Endometrial microvascular endothelial cells (primary cell): ENCODE data around the gene NLN. TPM values are rescaled to one million over a fixed set of nuclear protein-coding genes. Genes with fewer than 3 reads are reported as not detected.
"Not testable (repeated sequence)": the region's sequence is repeated elsewhere in the genome, so short reads cannot be mapped to it uniquely, and the experiment has no call there.

Source experiments
- in situ Hi-C: cut with HindIII; loops from 2 replicates; pipeline ENCODE4 v1.10.0; 2017; ENCODE audit warnings: low sequenced_read_pairs, low pct_unique_long_range_greater_than_20kb; ENCODE audit errors: inconsistent ontology term
- total RNA-seq: library from RNA; depleted of rRNA; stranded (reverse); fragments of >200 nt; gene quantifications from one replicate; pipeline ENCODE4 v1.2.3, GENCODE V29; 2015; ENCODE audit errors: inconsistent ontology term

NLN gene
- total RNA-seq, 1 donor from 2014 or later, result 52.0 TPM

GRCh38 chr5:65727491-65728156 lies 5.6 kb downstream of the NLN start:
- in situ Hi-C loops, result no loop called here

GRCh38 chr5:65728218-65728617 lies 6.2 kb downstream of the NLN start:
- in situ Hi-C loops, result no loop called here

GRCh38 chr5:65730910-65731309 lies 8.9 kb downstream of the NLN start:
- in situ Hi-C loops, result no loop called here

- in situ Hi-C loops, result not testable (repeated sequence)
Measured at GRCh38 chr5:65732046-65732445, 10.0 kb downstream of the NLN start.

- in situ Hi-C loops, result not testable (repeated sequence)
Measured at GRCh38 chr5:65734196-65734775, 12.3 kb downstream of the NLN start.

GRCh38 chr5:65734921-65735320 lies 12.9 kb downstream of the NLN start:
- in situ Hi-C loops, result no loop called here

GRCh38 chr5:65736011-65736410 lies 14.0 kb downstream of the NLN start:
- in situ Hi-C loops, result no loop called here

GRCh38 chr5:65737842-65738241 lies 15.8 kb downstream of the NLN start:
- in situ Hi-C loops, result no loop called here

- in situ Hi-C loops, result no loop called here
Measured at GRCh38 chr5:65738305-65738704, 16.3 kb downstream of the NLN start.

- in situ Hi-C loops, result no loop called here
Measured at GRCh38 chr5:65739162-65739561, 17.2 kb downstream of the NLN start.

GRCh38 chr5:65742565-65743231 lies 20.7 kb downstream of the NLN start:
- in situ Hi-C loops, result no loop called here

- in situ Hi-C loops, result no loop called here
Measured at GRCh38 chr5:65749221-65749844, 27.3 kb downstream of the NLN start.

- in situ Hi-C loops, result no loop called here
Measured at GRCh38 chr5:65749956-65750355, 28.0 kb downstream of the NLN start.

GRCh38 chr5:65750938-65751337 lies 28.9 kb downstream of the NLN start:
- in situ Hi-C loops, result no loop called here

- in situ Hi-C loops, result no loop called here
Measured at GRCh38 chr5:65753189-65753588, 31.2 kb downstream of the NLN start.

- in situ Hi-C loops, result no loop called here
Measured at GRCh38 chr5:65758546-65759144, 36.6 kb downstream of the NLN start.

GRCh38 chr5:65760504-65761275 lies 38.7 kb downstream of the NLN start:
- in situ Hi-C loops, result no loop called here

- in situ Hi-C loops, result no loop called here
Measured at GRCh38 chr5:65762234-65762633, 40.2 kb downstream of the NLN start.

GRCh38 chr5:65765582-65765981 lies 43.6 kb downstream of the NLN start:
- in situ Hi-C loops, result no loop called here
